Fibroblast of skin of right biceps (primary cell): ENCODE measurements around the gene ANXA3.
"Not testable (repeated sequence)": the region's sequence is repeated elsewhere in the genome, so short reads cannot be mapped to it uniquely, and the experiment has no call there.

Source experiments
- DNase-seq: peaks from one replicate; pipeline ENCODE4 v3.0.0-alpha.2; 2013

Gene ANXA3

GRCh38 chr4:78581618-78582017 is 30.0 kb downstream of the ANXA3 start:
- DNase-seq, result no peak

- DNase-seq, result peak; percentile 29
These were observed 33.4 kb downstream of the ANXA3 start for GRCh38 chr4:78584863-78585547.

- peak; percentile 40 for DNase-seq
These were observed 34.1 kb downstream of the ANXA3 start for GRCh38 chr4:78585633-78586032.

- no peak for DNase-seq
These were observed 37.5 kb downstream of the ANXA3 start for GRCh38 chr4:78588894-78589545.

GRCh38 chr4:78591404-78591803 is 39.8 kb downstream of the ANXA3 start:
- DNase-seq, result no peak

GRCh38 chr4:78592088-78592783 is 40.7 kb downstream of the ANXA3 start:
- no peak for DNase-seq

GRCh38 chr4:78596111-78596742 is 44.7 kb downstream of the ANXA3 start:
- DNase-seq, result no peak

GRCh38 chr4:78598431-78598830 is 46.9 kb downstream of the ANXA3 start:
- not testable (repeated sequence) for DNase-seq

- no peak for DNase-seq
These were observed 47.6 kb downstream of the ANXA3 start for GRCh38 chr4:78599147-78599546.

- no peak for DNase-seq
These were observed 48.4 kb downstream of the ANXA3 start for GRCh38 chr4:78599931-78600375.

GRCh38 chr4:78601013-78601412 is 49.4 kb downstream of the ANXA3 start:
- no peak for DNase-seq

- DNase-seq, result no peak
These were observed 50.8 kb downstream of the ANXA3 start for GRCh38 chr4:78602334-78602733.

GRCh38 chr4:78603384-78603783 is 51.8 kb downstream of the ANXA3 start:
- no peak for DNase-seq

GRCh38 chr4:78604988-78605387 is 53.4 kb downstream of the ANXA3 start:
- no peak for DNase-seq

- DNase-seq, result no peak
These were observed 54.5 kb downstream of the ANXA3 start for GRCh38 chr4:78606035-78606434.

- DNase-seq, result no peak
These were observed 55.0 kb downstream of the ANXA3 start for GRCh38 chr4:78606530-78607095.

GRCh38 chr4:78608684-78609083 is 57.1 kb downstream of the ANXA3 start:
- DNase-seq, result no peak

- DNase-seq, result no peak
These were observed 58.0 kb downstream of the ANXA3 start for GRCh38 chr4:78609580-78609979.

- peak; percentile 62 for DNase-seq
These were observed 59.1 kb downstream of the ANXA3 start for GRCh38 chr4:78610546-78611214.

GRCh38 chr4:78611215-78611558 is 59.6 kb downstream of the ANXA3 start:
- DNase-seq, result no peak

- DNase-seq, result peak; percentile 65
These were observed 61.0 kb downstream of the ANXA3 start for GRCh38 chr4:78612398-78613178.
